IMR-90 (cell line): ENCODE results near the gene NMNAT1.

ENCODE experiments used
- BHLHE40 ChIP-seq: fragments of 150-350 bp; IDR thresholded peaks from 2 replicates; pipeline ENCODE4 v1.6.1; 2016; ENCODE audit warnings: mild to moderate bottlenecking, low read depth, low read length
- CTCF ChIP-seq: conservative IDR thresholded peaks from 2 replicates; pipeline ENCODE4 v1.5.1; 2012; ENCODE audit warnings: mild to moderate bottlenecking, low read depth, low read length, improper control_type of control experiment
- MAZ ChIP-seq: IDR thresholded peaks from 2 replicates; pipeline ENCODE4 v1.6.1; 2012; ENCODE audit warnings: low read depth, mild to moderate bottlenecking, low read length, improper control_type of control experiment, moderate library complexity, borderline replicate concordance
- POLR2A ChIP-seq: IDR thresholded peaks from 2 replicates; pipeline ENCODE4 v1.6.1; 2012; ENCODE audit warnings: mild to moderate bottlenecking, low read depth, low read length

- TF ChIP-seq CTCF: no peak
- TF ChIP-seq POLR2A: peak; percentile 98
- peak; percentile 87 for TF ChIP-seq MAZ
- no peak for TF ChIP-seq BHLHE40
Observed at GRCh38 chr1:9942939-9943788, at the start of gene NMNAT1, which contains the start of gene LZIC.
